HTERT RPE-1 (cell line): ENCODE measurements around the gene PGAP1.

Experiments used
- in situ Hi-C: fragments of 300-500 bp; cut with MboI; formaldehyde crosslinking; loops from 4 replicates; pipeline ENCODE4 v1.14.3; 2020; ENCODE audit warnings: low sequenced_read_pairs

The PGAP1 gene

GRCh38 chr2:196900843-196901242 is 25.7 kb downstream of the PGAP1 start:
- in situ Hi-C loops = no loop called here

- in situ Hi-C loops = no loop called here
Measured at GRCh38 chr2:196899976-196900375, 26.5 kb downstream of the PGAP1 start.

- in situ Hi-C loops = no loop called here
Measured at GRCh38 chr2:196891136-196891535, 35.4 kb downstream of the PGAP1 start.

GRCh38 chr2:196887431-196887830 is 39.1 kb downstream of the PGAP1 start:
- in situ Hi-C loops = no loop called here

- in situ Hi-C loops = no loop called here
Measured at GRCh38 chr2:196884368-196884767, 42.1 kb downstream of the PGAP1 start.

GRCh38 chr2:196876364-196876763 is 50.1 kb downstream of the PGAP1 start:
- in situ Hi-C loops = no loop called here

- in situ Hi-C loops = no loop called here
Measured at GRCh38 chr2:196875414-196875813, 51.1 kb downstream of the PGAP1 start.

GRCh38 chr2:196873511-196873910 is 53.0 kb downstream of the PGAP1 start:
- in situ Hi-C loops = no loop called here

- in situ Hi-C loops = no loop called here
Measured at GRCh38 chr2:196854629-196855028, 71.9 kb downstream of the PGAP1 start.

- in situ Hi-C loops = no loop called here
Measured at GRCh38 chr2:196853301-196854087, 73.0 kb downstream of the PGAP1 start.

GRCh38 chr2:196851088-196851487 is 75.4 kb downstream of the PGAP1 start:
- in situ Hi-C loops = no loop called here

- in situ Hi-C loops = no loop called here
Measured at GRCh38 chr2:196849895-196850294, 76.6 kb downstream of the PGAP1 start.

GRCh38 chr2:196846295-196846694 is 80.2 kb downstream of the PGAP1 start:
- in situ Hi-C loops = no loop called here

- in situ Hi-C loops = no loop called here
Measured at GRCh38 chr2:196845371-196845770, 81.1 kb downstream of the PGAP1 start.

- in situ Hi-C loops = no loop called here
Measured at GRCh38 chr2:196840171-196840570, 86.3 kb downstream of the PGAP1 start.

- in situ Hi-C loops = no loop called here
Measured at GRCh38 chr2:196839574-196839973, 86.9 kb downstream of the PGAP1 start.

- in situ Hi-C loops = no loop called here
Measured at GRCh38 chr2:196836440-196836839, 90.1 kb downstream of the PGAP1 start.

GRCh38 chr2:196830701-196831100 is 95.8 kb downstream of the PGAP1 start:
- in situ Hi-C loops = no loop called here

- in situ Hi-C loops = no loop called here
Measured at GRCh38 chr2:196827356-196827755, 99.2 kb downstream of the PGAP1 start.

GRCh38 chr2:196823750-196824522 is 102.6 kb downstream of the PGAP1 start:
- in situ Hi-C loops = no loop called here

- in situ Hi-C loops = no loop called here
Measured at GRCh38 chr2:196821195-196821594, 105.3 kb downstream of the PGAP1 start.

GRCh38 chr2:196809260-196809659 is 117.2 kb downstream of the PGAP1 start, which contains the start of gene C2orf66:
C2orf66 (minus strand) TSS chr2:196809355; CDS start chr2:196809336, 19 bp downstream.
- in situ Hi-C loops = no loop called here
